IMR-90 (cell line): ENCODE data around the gene PLVAP. TPM values are rescaled to one million over a fixed set of nuclear protein-coding genes. Genes with fewer than 3 reads are reported as not detected.

Experiments used
- ATAC-seq: fragments of 200-7000 bp; cut with Tn5 transposase; 2 replicates; pipeline ENCODE4 v1.9.1; 2020; ENCODE audit warnings: low read depth, mild to moderate bottlenecking, moderate library complexity
- BruUV-seq: library from RNA; stranded (reverse); fragments of 400-500 nt; replicated peaks from 2 replicates; lab custom pipeline; 2021; lab: Mats Ljungman, UMichigan
- CTCF ChIA-PET: fragments of 300-600 bp; formaldehyde crosslinking; extraction: SDS; loops from one replicate; lab custom pipeline; 2021; ENCODE audit warnings: antibody characterized with exemption; lab: Yijun Ruan, JAX
- POLR2A ChIA-PET: fragments of 300-600 bp; sonication (Branson Sonifier 250); formaldehyde crosslinking; loops from one replicate; lab custom pipeline; 2022; ENCODE audit warnings: antibody characterized with exemption; ENCODE audit not compliant: unreplicated experiment; lab: Charles Lee
- DNase-seq: peaks from one replicate; pipeline ENCODE4 v3.0.0; 2013
- H2AFZ ChIP-seq: replicated peaks from 2 replicates; pipeline ENCODE3; 2013; ENCODE audit warnings: low read length, mild to moderate bottlenecking; ENCODE audit not compliant: poor library complexity
- H2AK5ac ChIP-seq: 2 replicates; pipeline ENCODE4 v1.6.1; 2013; ENCODE audit warnings: low read depth, low read length, inconsistent platforms
- H2AK9ac ChIP-seq: replicated peaks from 2 replicates; pipeline ENCODE3; 2013; ENCODE audit warnings: mild to moderate bottlenecking, low read depth, low read length, moderate library complexity; ENCODE audit not compliant: poor library complexity
- H2BK120ac ChIP-seq: 2 replicates; pipeline ENCODE4 v1.6.1; 2013; ENCODE audit warnings: low read depth, low read length, inconsistent platforms
- H2BK15ac ChIP-seq: 3 replicates; pipeline ENCODE4 v1.6.1; 2013; ENCODE audit warnings: low read depth, low read length, inconsistent platforms
- H2BK20ac ChIP-seq: 2 replicates; pipeline ENCODE4 v1.6.1; 2013; ENCODE audit warnings: low read depth, mild to moderate bottlenecking, inconsistent platforms, low read length, moderate library complexity
- H2BK5ac ChIP-seq: 2 replicates; pipeline ENCODE4 v1.6.1; 2013; ENCODE audit warnings: mild to moderate bottlenecking, low read depth, low read length, inconsistent platforms; ENCODE audit not compliant: poor library complexity, severe bottlenecking
- H3K14ac ChIP-seq: replicated peaks from 2 replicates; pipeline ENCODE4 v1.6.1; 2013; ENCODE audit warnings: low read depth, low read length, inconsistent platforms
- H3K18ac ChIP-seq: 2 replicates; pipeline ENCODE4 v1.6.1; 2013; ENCODE audit warnings: low read depth, low read length, control low read depth
- H3K23ac ChIP-seq: 2 replicates; pipeline ENCODE4 v1.6.1; 2013; ENCODE audit warnings: low read depth, low read length, inconsistent platforms
- H3K27ac ChIP-seq: 2 replicates; pipeline ENCODE4 v1.5.1; 2013; ENCODE audit warnings: mild to moderate bottlenecking, control low read depth, low read length; ENCODE audit not compliant: insufficient read depth
- H3K27me3 ChIP-seq: 2 replicates; pipeline ENCODE4 v1.6.1; 2013; ENCODE audit warnings: low read length; ENCODE audit not compliant: control insufficient read depth, insufficient read depth
- H3K36me3 ChIP-seq: 2 replicates; pipeline ENCODE4 v1.6.1; 2013; ENCODE audit warnings: low read length, mixed read lengths; ENCODE audit not compliant: control insufficient read depth, insufficient read depth
- H3K4ac ChIP-seq: 2 replicates; pipeline ENCODE4 v1.6.1; 2013; ENCODE audit warnings: low read depth, low read length, inconsistent platforms
- H3K4me1 ChIP-seq: 2 replicates; pipeline ENCODE4 v1.6.1; 2013; ENCODE audit warnings: low read length, mixed read lengths; ENCODE audit not compliant: control insufficient read depth, insufficient read depth
- H3K4me2 ChIP-seq: 2 replicates; pipeline ENCODE4 v1.6.1; 2013; ENCODE audit warnings: low read depth, mild to moderate bottlenecking, control low read depth, low read length, moderate library complexity
- H3K4me3 ChIP-seq: 2 replicates; pipeline ENCODE4 v1.5.1; 2013; ENCODE audit warnings: low read depth, mild to moderate bottlenecking, control low read depth, low read length, moderate library complexity; ENCODE audit not compliant: insufficient read depth
- H3K56ac ChIP-seq: 2 replicates; pipeline ENCODE4 v1.6.1; 2013; ENCODE audit warnings: low read length, inconsistent platforms; ENCODE audit not compliant: insufficient read depth; ENCODE audit errors: extremely low read depth
- H3K79me1 ChIP-seq, 2 experiments: 2 replicates each; pipeline ENCODE4 v1.6.1; 2013; ENCODE audit warnings: low read length in 2 of 2, inconsistent platforms in 1 of 2, low read depth in 1 of 2
- H3K9ac ChIP-seq: 2 replicates; pipeline ENCODE4 v1.6.1; 2013; ENCODE audit warnings: low read depth, low read length, control low read depth
- H3K9me1 ChIP-seq: 2 replicates; pipeline ENCODE4 v1.6.1; 2013; ENCODE audit warnings: low read length, inconsistent platforms; ENCODE audit not compliant: insufficient read depth
- H3K9me3 ChIP-seq: 2 replicates; pipeline ENCODE4 v1.6.1; 2013; ENCODE audit warnings: low read length; ENCODE audit not compliant: control insufficient read depth, insufficient read depth
- H4K20me1 ChIP-seq: 2 replicates; pipeline ENCODE4 v1.6.1; 2013; ENCODE audit warnings: low read length, inconsistent platforms; ENCODE audit not compliant: insufficient read depth
- H4K5ac ChIP-seq: 2 replicates; pipeline ENCODE4 v1.6.1; 2013; ENCODE audit warnings: mild to moderate bottlenecking, low read depth, low read length, control low read depth
- H4K8ac ChIP-seq, 2 experiments: 2 replicates each; pipeline ENCODE4 v1.6.1; 2013; ENCODE audit warnings: low read depth in 2 of 2, low read length in 2 of 2, control low read depth in 1 of 2, inconsistent platforms in 1 of 2
- H4K91ac ChIP-seq: 2 replicates; pipeline ENCODE4 v1.6.1; 2013; ENCODE audit warnings: low read depth, low read length, inconsistent platforms; ENCODE audit not compliant: insufficient read depth
- BHLHE40 ChIP-seq: fragments of 150-350 bp; IDR thresholded peaks from 2 replicates; pipeline ENCODE4 v1.6.1; 2016; ENCODE audit warnings: mild to moderate bottlenecking, low read depth, low read length
- CEBPB ChIP-seq: IDR thresholded peaks from 2 replicates; pipeline ENCODE4 v1.6.1; 2012; ENCODE audit warnings: low read depth, low read length, improper control_type of control experiment
- CHD1 ChIP-seq: IDR thresholded peaks from 2 replicates; pipeline ENCODE4 v1.6.1; 2012; ENCODE audit warnings: low read depth, low read length, improper control_type of control experiment
- ELK1 ChIP-seq: fragments of 150-350 bp; IDR thresholded peaks from 2 replicates; pipeline ENCODE4 v1.6.1; 2016; ENCODE audit warnings: low read depth, mild to moderate bottlenecking, low read length, moderate library complexity, borderline replicate concordance
- FOS ChIP-seq: fragments of 150-350 bp; IDR thresholded peaks from 2 replicates; pipeline ENCODE4 v1.6.1; 2016; ENCODE audit warnings: low read depth, low read length
- MAFK ChIP-seq: IDR thresholded peaks from 2 replicates; pipeline ENCODE4 v1.6.1; 2012; ENCODE audit warnings: low read depth, low read length, improper control_type of control experiment
- MAZ ChIP-seq: IDR thresholded peaks from 2 replicates; pipeline ENCODE4 v1.6.1; 2012; ENCODE audit warnings: low read depth, mild to moderate bottlenecking, low read length, improper control_type of control experiment, moderate library complexity, borderline replicate concordance
- MXI1 ChIP-seq: IDR thresholded peaks from 2 replicates; pipeline ENCODE4 v1.6.1; 2012; ENCODE audit warnings: low read depth, mild to moderate bottlenecking, low read length, moderate library complexity, borderline replicate concordance
- NFE2L2 ChIP-seq: fragments of 150-350 bp; IDR thresholded peaks from 2 replicates; pipeline ENCODE4 v1.6.1; 2016; ENCODE audit warnings: low read depth, mild to moderate bottlenecking, low read length
- POLR2A ChIP-seq: IDR thresholded peaks from 2 replicates; pipeline ENCODE4 v1.6.1; 2012; ENCODE audit warnings: mild to moderate bottlenecking, low read depth, low read length
- RAD21 ChIP-seq: IDR thresholded peaks from 2 replicates; pipeline ENCODE4 v1.6.1; 2012; ENCODE audit warnings: low read length, improper control_type of control experiment
- RCOR1 ChIP-seq: IDR thresholded peaks from 2 replicates; pipeline ENCODE4 v1.6.1; 2012; ENCODE audit warnings: mild to moderate bottlenecking, low read length, improper control_type of control experiment; ENCODE audit not compliant: insufficient replicate concordance
- RFX5 ChIP-seq: IDR thresholded peaks from 2 replicates; pipeline ENCODE4 v1.8.0; 2012; ENCODE audit warnings: low read depth, mild to moderate bottlenecking, low read length, moderate library complexity
- SMC3 ChIP-seq: fragments of 150-350 bp; IDR thresholded peaks from 2 replicates; pipeline ENCODE4 v1.6.1; 2016; ENCODE audit warnings: low read depth, mild to moderate bottlenecking, antibody characterized with exemption, low read length, moderate library complexity
- USF2 ChIP-seq: fragments of 150-350 bp; IDR thresholded peaks from 2 replicates; pipeline ENCODE4 v1.6.1; 2017; ENCODE audit warnings: mild to moderate bottlenecking, antibody characterized with exemption, low read length, low read depth
- WGBS, 2 experiments: methylation state at CpG; one replicate each; pipeline versions ENCODE4 v1.1.5 to v1.1.7; 2013; ENCODE audit warnings: missing lambda C conversion rate in 2 of 2; ENCODE audit not compliant: insufficient read length in 1 of 2; ENCODE audit errors: extremely low coverage in 2 of 2; 5-methylcytosine and 5-hydroxymethylcytosine counted together
- dilution Hi-C: fragments of 300-500 bp; cut with HindIII; formaldehyde crosslinking; loops from one replicate; pipeline ENCODE4 v1.14.3; 2018; ENCODE audit warnings: low sequenced_read_pairs; ENCODE audit not compliant: unreplicated experiment
- in situ Hi-C: fragments of 300-500 bp; cut with MboI; formaldehyde crosslinking; loops from 3 replicates; pipeline ENCODE4 v1.14.3; 2019; ENCODE audit warnings: low sequenced_read_pairs, inconsistent platforms, mixed read lengths
- intact Hi-C: fragments of 100-400 bp; cut with micrococcal nuclease; formaldehyde crosslinking; loops from 2 replicates; pipeline ENCODE4 v1.10.0; 2022
- polyA plus RNA-seq, 3 experiments: library from polyadenylated mRNA; depleted of rRNA; stranded (reverse); fragments of >200 nt; gene quantifications; 2 replicates each; pipeline ENCODE4 v1.2.3, GENCODE V29; 2012; ENCODE audit warnings: low replicate concordance in 1 of 3
- total RNA-seq: library from RNA; depleted of rRNA; stranded (reverse); fragments of >200 nt; gene quantifications from 2 replicates; pipeline ENCODE4 v1.2.3, GENCODE V29; 2012

The PLVAP gene
- total and polyA plus RNA-seq, 2 of the 4 experiments (the other 2 are of a cell fraction): not detected

GRCh38 chr19:17423429-17424208 lies 46.5 kb upstream of the PLVAP start:
- H2BK20ac ChIP-seq: no peak overlapping the region
- intact Hi-C loops: no loop called here
- ChIA-PET CTCF (no interaction called here), POLR2A (no interaction called here)
- BruUV-seq: no TSS peak
- H3K9me1 ChIP-seq: peaks cover 7% of the 10 kb centered on the region; the same call in 1 of the 2 replicates
- peaks cover 4% of the 10 kb centered on the region; the same call in 1 of the 2 replicates for H3K4me1 ChIP-seq
- H3K56ac ChIP-seq: no peak overlapping the region
- no peak overlapping the region for H2AK5ac ChIP-seq
- H3K4me3 ChIP-seq: no peak overlapping the region
- no peak overlapping the region for H3K23ac ChIP-seq
- H2AK9ac ChIP-seq: peak overlapping the region; percentile 42
- ATAC-seq (no peak), DNase-seq (no peak)
- no CpG with 5 or more reads among the region's 20 CpGs for WGBS, 2 experiments
- H3K9me3 ChIP-seq: no peaks in the 10 kb centered on the region
- dilution Hi-C loops: no loop called here
- no peak overlapping the region for H3K9ac ChIP-seq
- no peak overlapping the region for H3K4ac ChIP-seq
- H4K5ac ChIP-seq: no peak overlapping the region
- H4K20me1 ChIP-seq: no peaks in the 10 kb centered on the region
- H4K8ac ChIP-seq: no peak overlapping the region
- H2AFZ ChIP-seq: peak overlapping the region; percentile 33
- in situ Hi-C loops: no loop called here
- H3K18ac ChIP-seq: no peak overlapping the region
- no peaks in the 10 kb centered on the region for H3K27me3 ChIP-seq
- no peak overlapping the region for H4K91ac ChIP-seq
- no peak overlapping the region for H3K14ac ChIP-seq
- peaks cover 5% of the 10 kb centered on the region; the same call in 1 of the 2 replicates for H3K36me3 ChIP-seq
- H3K4me2 ChIP-seq: no peak overlapping the region
- no peak overlapping the region for H2BK15ac ChIP-seq
- no peak overlapping the region for H2BK120ac ChIP-seq
- H3K79me1 ChIP-seq: peaks cover 5 to 12% of the 10 kb centered on the region in 2 experiments; a peak in 3 of 4 replicates
- no peak overlapping the region for H2BK5ac ChIP-seq
- no peak overlapping the region for H3K27ac ChIP-seq
- TF ChIP-seq MAFK (no peak), FOS (no peak), USF2 (no peak), MAZ (no peak), NFE2L2 (no peak), POLR2A (no peak), CEBPB (no peak), CHD1 (no peak), BHLHE40 (no peak), RAD21 (no peak), SMC3 (no peak), RCOR1 (no peak), RFX5 (no peak), MXI1 (no peak), ELK1 (no peak)
